NCI-H82 treated with DMSO at 0.1 percent for 48 hours (cell line): Measurements from ENCODE around the gene EMILIN2.

Experiments
- DNase-seq: peaks from one replicate; lab custom pipeline; 2025; ENCODE audit not compliant: unreplicated experiment; lab: John Stamatoyannopoulos, UW

The EMILIN2 gene

DNA sequence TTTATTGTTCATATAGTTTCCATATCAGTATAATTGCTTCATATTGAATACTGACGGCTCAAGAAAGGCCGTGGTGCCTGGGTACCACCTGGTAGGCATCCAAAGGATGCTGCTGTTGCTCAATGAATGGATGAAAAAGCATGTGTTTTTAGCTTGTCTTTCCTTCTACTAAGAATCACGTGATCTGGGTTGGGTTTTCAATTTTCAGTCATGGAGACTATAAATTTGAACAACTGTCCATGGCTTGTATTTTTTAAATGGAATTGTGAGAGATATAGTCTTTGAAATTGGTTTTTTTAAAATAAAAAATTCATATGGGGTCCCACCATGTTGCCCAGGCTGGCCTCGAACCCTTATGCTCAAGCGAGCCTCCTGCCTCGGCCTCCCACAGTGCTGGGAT is 25.3 kb downstream of the EMILIN2 start:
- no peak for DNase-seq

DNA sequence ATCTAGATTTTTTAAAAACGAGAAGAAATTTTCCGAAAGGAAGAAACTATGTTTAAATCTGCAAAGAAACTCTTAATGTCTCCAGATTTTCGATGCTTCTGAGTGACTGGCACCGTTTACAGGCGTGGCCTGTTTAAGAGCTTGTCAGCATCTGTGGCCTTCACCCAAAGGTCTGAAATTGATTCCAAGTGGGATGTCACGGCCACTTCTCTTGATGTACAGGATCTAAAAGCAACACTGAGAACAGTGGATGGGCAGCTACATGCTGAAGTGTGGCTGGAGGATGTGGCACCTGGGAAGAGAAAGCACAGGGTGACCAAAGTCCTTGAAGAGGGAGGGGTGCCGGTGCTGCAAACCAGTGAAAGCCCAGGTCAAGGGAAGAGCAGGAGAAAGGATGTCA is 28.0 kb downstream of the EMILIN2 start:
- no peak for DNase-seq

DNA sequence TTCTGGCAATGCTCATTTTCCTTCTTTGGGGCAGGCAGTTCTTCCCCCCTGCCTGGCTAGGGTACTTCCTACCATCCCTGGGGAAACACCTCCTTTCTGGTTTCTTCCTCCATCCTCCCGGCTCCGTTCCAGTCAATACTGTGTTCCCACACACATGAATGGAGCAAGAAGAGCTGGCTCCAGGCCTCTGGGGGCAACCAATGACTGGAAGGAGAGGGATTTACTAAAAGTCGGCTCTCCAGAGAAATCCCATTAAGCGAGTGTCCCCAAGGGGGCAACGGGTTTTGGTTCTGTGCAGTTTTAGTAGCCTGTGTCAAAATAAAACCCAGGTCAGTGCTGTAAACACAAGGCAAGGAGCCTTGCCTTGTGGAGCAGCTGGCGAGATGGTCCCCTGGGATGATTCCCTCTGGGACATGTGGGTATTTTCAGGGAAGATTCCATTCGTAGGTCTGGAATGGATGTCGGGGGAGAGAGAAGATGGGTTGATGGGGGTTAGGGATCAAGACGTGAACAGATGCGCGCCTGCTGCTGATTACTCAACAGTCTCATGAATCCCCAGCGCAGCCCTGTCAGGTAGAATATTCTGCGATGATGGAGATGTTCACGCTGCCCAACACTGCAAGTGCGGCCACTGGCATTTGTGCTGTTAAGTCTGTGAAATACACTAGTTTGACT is 32.0 kb downstream of the EMILIN2 start:
- DNase-seq = peak; percentile 97

DNA sequence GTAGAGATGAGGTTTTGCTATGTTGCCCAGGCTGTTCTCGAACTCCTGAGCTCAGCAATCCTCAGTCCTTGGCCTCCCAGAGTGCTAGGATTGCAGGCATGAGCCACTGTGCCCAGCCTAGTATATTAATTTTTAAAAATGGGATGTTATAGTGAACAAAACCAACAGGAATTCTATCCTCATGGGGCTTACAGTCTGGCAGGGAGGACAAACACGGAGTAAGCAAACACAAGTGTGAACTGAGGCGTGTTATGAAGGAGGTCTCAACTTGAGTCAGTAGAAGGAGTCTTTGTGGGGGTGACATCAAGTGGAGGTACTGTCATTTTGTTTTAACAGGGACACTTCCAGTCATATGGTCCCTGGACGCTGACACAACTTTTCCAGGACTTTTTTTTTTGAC is 33.1 kb downstream of the EMILIN2 start:
- no peak for DNase-seq

DNA sequence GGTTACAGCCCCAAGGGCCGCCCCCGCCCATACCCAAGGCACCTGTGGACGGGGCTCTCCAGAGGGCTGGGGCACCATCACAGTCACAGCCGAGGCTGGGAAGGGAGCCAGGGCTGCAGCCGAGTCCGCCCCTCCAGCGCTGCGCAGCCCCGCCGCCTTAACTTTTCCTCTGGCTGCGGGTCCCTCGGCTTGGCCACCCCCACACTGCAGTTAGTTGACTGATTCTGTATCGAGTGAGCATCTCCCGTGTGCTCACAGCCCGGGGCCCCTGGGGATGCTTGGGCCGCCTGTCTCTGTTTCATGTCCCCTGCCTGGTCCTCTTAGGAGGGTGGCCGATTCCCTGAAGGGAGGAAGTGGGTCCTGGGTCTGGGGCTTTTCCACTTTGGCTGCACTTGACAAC is 33.7 kb downstream of the EMILIN2 start:
- DNase-seq = no peak

DNA sequence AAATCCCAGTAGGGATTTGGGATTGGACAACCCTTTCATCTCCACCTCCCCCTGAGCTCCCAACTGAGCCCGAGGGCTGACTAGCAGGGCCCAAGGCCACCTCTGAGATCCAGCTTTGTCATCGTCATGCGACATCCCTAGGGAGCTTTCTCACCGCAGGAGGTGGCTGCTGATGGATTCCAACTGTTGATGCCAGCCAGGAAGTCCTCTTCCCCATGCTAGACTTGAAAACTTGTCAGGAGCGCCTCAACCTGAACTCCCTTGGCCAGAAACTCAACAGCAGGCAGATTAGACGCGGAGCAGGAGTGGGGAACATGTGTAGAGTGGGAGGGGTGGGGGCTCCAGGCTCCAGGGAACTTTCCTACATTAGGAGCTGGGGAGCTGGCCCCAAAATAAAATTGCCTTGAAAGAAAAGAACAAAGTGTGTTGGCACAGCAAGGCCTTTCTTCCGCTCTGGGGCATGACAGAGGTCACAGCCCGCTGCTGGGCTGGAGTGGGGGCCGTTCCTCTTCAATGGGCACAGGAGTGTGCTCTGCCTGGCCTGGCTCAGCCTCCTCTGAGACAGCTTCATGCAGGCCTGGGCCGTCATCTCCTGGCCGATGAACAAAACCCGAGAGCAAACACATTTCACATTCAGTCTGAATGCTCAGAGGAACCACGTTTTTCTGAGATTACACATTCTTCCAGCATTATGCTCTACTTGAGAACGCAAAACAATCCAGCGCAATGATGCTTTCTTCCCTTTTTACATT is 34.5 kb downstream of the EMILIN2 start:
- DNase-seq = no peak

DNA sequence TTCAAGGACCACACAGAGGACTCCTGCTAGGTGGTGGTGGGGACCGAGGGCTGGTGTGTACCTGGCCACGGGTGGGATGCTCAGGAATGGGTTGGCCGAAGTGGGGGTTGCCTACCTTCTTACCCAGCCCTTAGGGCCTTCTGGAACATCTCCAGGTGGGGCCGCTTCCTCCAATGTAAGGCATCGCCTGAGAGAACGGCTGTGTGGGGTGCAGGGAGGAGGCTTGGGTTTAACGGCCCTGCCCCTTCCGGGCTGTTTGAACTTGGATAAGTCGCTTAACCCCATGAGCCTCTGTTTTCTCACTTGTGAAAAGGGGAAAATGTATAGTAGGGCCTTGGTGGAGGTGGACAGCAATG is 35.0 kb downstream of the EMILIN2 start:
- DNase-seq = no peak

DNA sequence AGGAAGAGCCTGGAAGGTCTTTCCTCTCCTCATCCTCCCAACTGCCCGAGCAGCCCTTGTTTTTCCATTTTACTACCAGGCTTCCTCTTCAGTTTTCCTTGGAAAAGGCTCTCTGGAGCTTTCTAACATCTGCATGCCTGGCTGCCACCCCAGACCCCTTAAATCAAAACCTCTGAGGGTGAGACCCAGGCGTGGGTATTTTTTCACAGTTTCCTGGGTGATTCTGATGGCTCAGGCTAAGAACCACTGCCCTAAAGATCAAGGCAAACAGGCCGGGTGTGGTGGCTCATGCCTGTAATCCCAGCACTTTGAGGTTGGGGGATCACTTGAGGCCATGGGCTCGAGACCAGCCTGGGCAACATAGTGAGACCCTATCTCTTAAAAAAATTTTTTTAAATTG is 35.4 kb downstream of the EMILIN2 start:
- DNase-seq = no peak

DNA sequence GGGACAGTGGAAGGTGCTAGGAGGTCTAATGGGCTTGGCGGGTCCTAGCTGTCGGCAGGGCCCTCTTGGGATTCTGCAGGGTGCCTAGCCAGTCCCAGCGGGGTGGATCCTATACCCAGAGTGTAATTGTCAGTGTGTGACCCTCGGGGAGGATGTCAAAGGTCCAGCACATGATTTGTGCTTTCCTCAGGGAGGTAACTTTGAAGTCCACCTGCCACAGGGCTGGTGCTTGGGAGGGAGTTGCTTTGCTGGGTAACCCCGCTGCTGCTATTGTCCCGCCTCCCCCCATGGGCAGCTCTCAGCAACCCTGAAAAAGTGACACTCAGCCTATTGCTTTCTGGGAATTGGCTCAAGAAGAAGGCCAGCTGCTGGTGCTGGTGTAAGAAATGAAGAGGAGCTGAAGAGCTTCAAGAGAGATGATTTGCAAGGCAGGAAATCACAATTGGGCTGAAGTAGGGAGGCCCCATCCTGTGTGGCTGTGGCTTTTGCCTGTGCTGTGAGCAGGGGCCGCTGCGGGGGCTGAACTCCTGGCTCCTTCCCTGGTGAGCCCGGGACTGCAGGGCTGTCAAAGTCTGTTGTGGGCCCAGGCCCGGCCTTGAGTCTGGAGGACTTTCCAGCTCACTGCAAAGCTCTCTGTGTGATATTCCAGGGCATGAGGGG is 36.4 kb downstream of the EMILIN2 start:
- no peak for DNase-seq

DNA sequence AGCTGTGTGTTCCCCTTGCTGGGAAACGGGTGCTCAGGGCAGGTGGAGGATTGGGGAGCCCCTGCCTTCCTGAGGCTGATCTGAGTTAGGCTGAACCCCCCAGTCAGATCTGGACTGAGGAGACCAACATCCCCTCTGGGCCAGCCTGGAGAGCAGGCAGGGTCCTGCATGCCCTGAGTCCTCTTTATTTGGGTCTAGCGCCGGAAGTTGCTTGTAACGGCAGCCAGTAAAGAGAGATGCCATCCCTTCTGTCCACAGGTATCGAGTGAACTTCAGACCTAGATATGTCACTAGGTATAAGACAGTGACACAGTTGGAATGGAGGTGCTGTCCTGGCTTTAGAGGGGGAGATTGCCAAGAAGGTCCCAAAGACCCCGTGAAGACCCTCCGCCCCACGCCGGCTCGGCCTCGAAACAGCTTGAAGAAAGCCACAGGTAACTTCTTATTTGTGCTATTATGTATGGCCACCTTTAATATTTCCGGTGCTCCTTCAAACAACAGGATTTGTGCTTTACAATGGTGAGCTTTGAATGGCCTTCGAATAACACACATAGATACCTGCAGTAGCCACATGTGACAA is 38.0 kb downstream of the EMILIN2 start:
- DNase-seq = no peak

DNA sequence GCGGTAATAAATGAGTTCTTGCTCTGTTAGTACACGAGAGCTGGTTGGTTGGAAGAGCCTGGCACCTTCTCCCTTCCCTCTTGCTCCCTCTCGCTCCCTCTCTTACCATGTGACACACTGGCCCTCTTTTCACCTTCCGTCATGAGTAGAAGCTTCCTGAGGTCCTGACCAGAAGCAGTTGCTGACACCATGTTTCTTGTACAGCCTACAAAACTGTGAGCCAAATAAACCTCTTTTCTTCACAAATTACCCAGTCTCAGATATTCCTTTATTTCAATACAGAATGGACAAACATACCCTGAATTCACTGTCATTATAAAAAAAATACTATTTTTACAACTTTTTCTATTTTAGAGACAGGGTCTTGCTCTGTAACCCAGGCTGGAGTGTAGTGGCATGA is 40.7 kb downstream of the EMILIN2 start:
- no peak for DNase-seq

DNA sequence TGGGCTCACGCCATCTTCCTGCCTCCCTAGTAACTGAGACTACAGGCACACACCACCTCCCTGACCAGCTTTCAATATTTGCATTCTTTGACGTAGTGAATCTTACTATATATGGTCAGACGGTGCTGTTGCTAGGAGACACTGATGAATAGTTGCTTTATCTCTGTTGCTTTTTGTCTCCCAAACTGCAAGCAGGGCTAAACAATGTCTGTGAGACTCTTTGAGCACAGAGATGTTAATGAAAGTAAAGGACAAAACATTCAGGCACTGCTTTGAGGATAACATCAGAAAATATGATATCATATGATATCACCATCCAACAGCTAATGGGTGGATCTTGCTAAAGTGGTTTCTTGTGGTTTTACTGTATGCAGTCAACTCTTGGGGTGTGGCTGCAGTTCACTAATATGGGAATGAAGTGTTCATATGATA is 43.0 kb downstream of the EMILIN2 start:
- DNase-seq = no peak

DNA sequence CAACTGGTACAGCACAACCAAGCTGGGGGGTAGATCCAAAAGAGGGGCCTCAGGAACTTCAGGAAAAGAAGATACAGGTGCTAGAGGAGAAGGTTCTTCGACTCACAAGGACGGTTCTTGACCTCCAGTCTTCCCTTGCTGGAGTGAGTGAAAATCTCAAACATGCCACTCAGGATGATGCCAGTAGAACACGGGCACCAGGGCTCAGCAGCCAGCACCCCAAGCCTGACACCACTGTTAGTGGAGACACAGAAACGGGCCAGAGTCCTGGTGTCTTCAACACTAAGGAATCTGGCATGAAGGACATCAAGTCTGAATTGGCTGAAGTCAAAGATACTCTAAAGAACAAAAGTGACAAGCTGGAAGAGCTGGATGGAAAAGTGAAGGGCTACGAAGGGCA is 43.8 kb downstream of the EMILIN2 start:
- DNase-seq = no peak

DNA sequence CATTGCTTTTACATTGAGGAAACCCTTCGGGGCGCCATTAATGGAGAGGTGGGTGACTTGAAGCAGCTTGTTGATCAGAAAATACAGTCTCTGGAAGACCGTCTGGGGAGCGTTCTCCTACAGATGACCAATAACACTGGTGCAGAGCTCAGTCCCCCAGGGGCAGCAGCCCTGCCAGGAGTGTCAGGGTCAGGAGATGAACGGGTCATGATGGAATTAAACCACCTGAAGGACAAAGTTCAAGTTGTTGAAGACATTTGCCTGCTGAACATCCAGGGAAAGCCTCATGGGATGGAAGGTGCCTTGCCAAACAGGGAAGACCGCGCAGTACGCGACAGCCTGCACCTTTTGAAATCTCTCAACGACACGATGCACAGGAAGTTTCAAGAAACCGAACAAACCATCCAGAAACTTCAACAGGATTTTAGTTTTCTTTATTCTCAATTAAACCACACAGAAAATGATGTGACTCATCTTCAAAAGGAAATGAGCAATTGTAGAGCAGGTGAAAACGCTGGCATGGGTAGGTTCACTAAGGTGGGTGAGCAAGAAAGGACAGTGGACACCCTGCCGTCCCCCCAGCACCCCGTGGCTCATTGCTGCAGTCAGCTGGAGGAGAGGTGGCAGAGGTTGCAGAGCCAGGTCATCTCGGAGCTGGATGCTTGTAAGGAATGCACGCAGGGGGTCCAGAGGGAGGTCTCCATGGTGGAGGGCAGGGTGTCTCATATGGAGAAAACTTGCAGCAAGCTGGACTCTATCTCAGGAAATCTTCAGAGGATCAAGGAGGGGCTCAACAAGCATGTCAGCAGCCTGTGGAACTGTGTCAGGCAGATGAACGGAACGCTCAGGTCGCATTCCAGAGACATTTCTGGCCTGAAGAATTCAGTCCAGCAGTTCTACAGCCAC is 45.0 kb downstream of the EMILIN2 start:
- DNase-seq = no peak

DNA sequence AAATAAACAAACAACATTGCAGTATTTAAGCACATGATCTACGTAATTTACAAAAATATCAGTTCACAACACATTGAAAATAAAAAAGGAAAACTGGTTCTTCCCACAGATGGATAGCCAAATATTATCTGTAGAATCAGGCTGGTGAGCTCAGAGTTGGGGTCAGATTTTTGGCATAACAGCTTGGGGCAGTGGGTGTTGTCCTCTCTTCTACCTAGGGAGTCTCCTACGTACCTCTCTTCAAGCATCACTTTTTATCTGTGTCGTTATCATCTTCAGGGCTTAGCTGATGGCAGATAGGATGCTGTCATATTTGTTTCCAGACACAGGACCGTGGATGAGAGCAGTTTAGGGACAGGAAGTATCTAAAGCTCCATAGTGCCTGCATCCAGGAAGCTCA is 46.2 kb downstream of the EMILIN2 start:
- no peak for DNase-seq

DNA sequence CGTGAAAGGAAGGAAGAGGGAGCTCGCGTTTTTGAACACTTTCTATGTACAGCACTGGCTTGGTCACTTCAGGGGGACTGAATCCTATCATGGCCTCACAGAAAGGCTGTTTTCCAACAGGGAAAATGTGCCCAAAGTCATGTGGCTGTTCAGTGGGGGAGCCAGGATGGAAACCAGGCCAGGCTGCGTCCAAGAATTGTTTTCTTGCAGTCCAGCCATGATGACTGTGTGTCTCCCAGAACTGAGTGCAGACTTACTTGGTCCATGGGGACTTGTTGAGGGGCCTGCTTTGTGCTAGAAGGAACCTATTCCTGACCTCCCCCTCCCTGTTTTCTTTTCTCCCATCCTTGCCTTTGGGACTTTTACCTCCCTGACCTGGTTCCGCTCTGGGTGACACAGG is 46.9 kb downstream of the EMILIN2 start:
- no peak for DNase-seq

DNA sequence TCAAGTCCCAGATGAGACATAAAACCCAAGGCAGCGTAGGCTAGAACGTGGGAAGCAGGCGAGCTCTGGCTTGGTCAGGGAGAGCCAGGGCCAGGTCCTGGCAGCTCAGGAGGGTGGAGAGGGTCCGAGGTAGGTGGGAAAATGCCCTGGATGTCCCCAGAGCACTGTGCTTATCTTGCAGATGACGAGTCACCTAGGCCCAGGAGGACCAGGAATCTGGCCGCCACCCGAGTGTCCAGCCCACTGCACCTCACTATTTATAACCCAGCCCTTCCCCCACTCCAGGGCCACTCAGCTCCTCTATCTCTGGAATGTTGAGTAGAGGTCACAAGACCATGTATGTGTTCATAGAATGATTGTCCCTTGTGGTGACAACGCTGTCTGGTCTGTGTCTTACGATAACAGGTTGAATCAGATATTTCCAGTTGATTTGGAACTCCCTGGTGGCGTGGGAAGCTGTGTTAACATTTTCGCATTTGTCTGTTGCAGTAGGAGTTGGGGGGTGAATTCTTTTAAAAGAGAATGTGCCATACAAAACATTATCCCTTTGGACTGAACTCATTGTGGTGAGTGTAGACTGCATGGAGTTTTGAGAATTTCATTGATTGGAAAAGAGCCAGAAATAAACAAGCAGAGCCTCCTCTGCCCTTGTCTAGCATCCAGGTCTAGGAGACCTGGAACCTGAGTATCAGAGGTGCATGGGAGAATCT is 47.5 kb downstream of the EMILIN2 start:
- DNase-seq = no peak

DNA sequence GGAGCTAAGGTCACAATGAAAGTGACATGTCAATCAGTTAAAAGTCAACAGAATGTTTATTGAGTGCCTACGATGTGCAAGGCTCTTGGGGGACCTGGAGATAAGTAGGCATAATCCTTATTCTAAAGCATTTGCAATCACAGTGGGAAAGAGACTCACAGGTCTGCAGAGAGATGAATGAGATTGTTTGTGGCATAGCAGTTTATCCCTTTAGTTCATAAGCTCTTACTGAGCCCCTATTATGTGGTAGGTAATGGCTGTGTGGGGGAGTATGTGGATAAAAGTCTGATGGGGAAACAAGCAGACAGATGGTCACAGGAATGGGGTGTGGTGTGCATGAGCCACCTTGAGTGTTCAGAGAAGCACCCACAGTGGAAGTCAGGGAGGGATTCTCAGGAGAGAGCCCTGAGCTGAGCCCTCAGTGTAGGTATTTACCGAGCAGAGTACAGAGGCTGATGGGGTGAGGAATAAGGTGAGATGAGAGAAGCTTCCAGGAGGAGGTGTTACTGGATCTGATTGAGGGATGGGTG is 48.1 kb downstream of the EMILIN2 start:
- DNase-seq = peak; percentile 95

DNA sequence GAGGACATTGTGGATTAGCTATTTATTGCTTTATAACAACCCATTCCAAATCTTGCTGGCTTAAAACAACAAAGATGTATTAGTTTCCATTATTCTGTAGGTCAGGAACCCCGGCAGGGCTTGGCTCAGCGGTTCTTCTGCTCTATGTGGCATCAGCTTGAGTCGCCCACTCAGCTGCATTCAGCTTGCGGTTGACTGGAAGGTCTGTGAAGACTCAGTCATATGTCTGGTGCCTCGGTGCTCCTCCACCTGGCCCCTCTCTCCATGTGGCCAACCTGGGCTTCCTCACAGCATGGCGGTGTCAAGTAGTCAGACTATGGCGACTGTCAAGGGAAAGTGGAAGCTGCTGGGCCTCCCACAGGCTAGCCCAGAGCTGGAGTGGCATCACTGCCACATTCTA is 48.6 kb downstream of the EMILIN2 start:
- no peak for DNase-seq

DNA sequence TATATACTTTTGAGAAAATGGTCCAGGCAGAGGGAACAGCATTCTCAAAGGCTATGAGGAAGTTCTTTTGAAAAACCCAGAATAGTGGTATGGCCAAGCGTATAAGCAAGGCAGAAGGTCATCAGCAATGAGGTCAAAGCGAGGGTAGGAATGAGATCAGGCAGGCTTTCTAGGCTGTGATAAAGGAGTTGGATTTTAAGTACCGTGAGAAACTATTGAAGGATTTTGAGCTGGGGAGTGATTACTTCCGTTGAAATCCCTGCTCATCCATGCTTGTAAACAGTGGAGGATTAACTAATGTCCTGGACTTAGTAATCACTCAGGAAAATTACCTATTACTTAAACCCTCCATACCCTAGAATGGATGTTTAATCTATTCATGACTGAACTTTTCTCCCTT is 50.2 kb downstream of the EMILIN2 start:
- DNase-seq = peak; percentile 90
